Colonic mucosa (tissue), 4 donors: ENCODE data around the gene PRPSAP1. TPM values are rescaled to one million over a fixed set of nuclear protein-coding genes. Genes with fewer than 3 reads are reported as not detected.

Experiments used
- DNase-seq: peaks from one replicate; pipeline ENCODE4 v3.0.0-alpha.2; 2020
- H3K27ac ChIP-seq: fragments of 200-600 bp; one replicate; pipeline ENCODE4 v1.8.0; 2021
- H3K27me3 ChIP-seq: fragments of 200-600 bp; one replicate; pipeline ENCODE4 v1.8.0; 2021
- H3K36me3 ChIP-seq: fragments of 200-600 bp; one replicate; pipeline ENCODE4 v1.8.0; 2021
- H3K4me1 ChIP-seq: fragments of 200-600 bp; one replicate; pipeline ENCODE4 v1.8.0; 2021; ENCODE audit warnings: mild to moderate bottlenecking
- H3K4me3 ChIP-seq: fragments of 200-600 bp; one replicate; pipeline ENCODE4 v1.8.0; 2021
- H3K9ac ChIP-seq, 2 donors: one replicate each; pipeline ENCODE4 v1.7.0; 2013; ENCODE audit warnings: control low read depth in 2 of 2, low read depth in 2 of 2, low read length in 2 of 2
- H3K9me3 ChIP-seq: fragments of 200-600 bp; one replicate; pipeline ENCODE4 v1.8.0; 2021
- CTCF ChIP-seq: fragments of 200-600 bp; IDR thresholded peaks from one replicate; pipeline ENCODE4 v1.8.0; 2022; ENCODE audit warnings: antibody characterized with exemption, mild to moderate bottlenecking
- intact Hi-C: fragments of 100-400 bp; cut with DNase I; formaldehyde crosslinking; loops from one replicate; pipeline ENCODE4 v1.14.1; 2022
- total RNA-seq, 2 donors: library from RNA; stranded (reverse); fragmentation: NEBNext Ultra II Directional in 1 of 2; extraction: Animal tissue kit (Norgen Biotek cat#: 25700) in 1 of 2; gene quantifications; one replicate each; pipeline ENCODE4 v1.2.1, GENCODE V29; 2021
- donor health status: healthy.
- donor health status: DM: no; HTN: no; CAD: no.
- donor health status: DM: no; HTN: no; CAD: no.

The PRPSAP1 gene
- total RNA-seq, 2 donors from 2014 or later, result 60.7 to 70.0 TPM

DNA sequence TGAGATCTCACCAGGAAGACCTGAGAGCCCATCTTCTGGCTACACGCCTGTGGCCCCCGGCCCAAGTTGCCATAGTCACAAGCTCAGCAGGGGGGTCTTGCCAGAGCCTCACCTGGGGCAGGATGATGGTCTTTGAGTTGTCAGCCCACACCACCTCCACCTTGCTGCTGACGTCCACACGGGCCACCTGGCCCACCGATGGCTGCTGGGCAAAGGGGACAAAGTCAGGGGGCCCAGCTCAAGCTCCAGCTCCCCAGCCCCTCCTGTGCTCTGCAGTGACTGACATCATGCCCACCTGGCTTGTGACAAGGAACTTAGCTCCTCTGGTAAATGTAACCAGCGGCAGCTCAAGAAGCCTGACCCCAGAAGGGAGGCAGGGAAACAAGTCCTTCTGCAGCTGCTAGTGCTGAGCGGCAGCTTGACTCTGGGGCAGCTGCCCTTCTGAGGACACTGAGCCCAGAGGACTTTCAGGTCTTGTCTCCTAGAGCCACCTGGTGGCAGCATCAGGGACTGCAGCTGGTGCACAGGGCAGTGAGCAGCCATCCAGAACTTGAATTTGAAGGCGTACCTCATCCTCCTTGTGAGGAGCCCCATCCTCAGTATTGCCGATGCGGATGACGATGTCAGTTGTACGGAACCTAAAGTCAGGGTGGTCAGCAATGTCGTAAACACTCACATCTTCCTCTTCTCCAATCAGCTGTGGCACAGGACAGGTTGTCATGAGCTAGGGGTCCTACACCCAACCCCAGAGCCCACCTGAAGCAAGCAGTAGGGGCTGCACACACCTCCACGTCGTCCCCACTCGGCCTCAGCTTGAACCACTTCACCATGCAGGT lies 44.2 kb upstream of the PRPSAP1 start:
- H3K36me3 ChIP-seq, result peaks cover 9% of the 10 kb centered on the region
- DNase-seq, result peak; percentile 93
- no peaks in the 10 kb centered on the region for H3K9me3 ChIP-seq
- H3K4me1 ChIP-seq, result no peaks in the 10 kb centered on the region
- peak; percentile 98 for TF ChIP-seq CTCF
- H3K27me3 ChIP-seq, result no peaks in the 10 kb centered on the region
- intact Hi-C loops, result loop anchor here (2.0 kb wide), 1 partner anchor 95 kb away; no protein-coding TSS in a partner anchor
- H3K9ac ChIP-seq, result no peak overlapping the region
- no peak overlapping the region for H3K4me3 ChIP-seq
- no peak overlapping the region for H3K27ac ChIP-seq

- H3K9ac ChIP-seq, result no peak overlapping the region
- H3K27ac ChIP-seq, result no peak overlapping the region
- TF ChIP-seq CTCF, result no peak
- peaks cover 9% of the 10 kb centered on the region for H3K36me3 ChIP-seq
- intact Hi-C loops, result loop anchor here (2.0 kb wide), 1 partner anchor 94 kb away; no protein-coding TSS in a partner anchor
- no peak for DNase-seq
- H3K4me1 ChIP-seq, result no peaks in the 10 kb centered on the region
- H3K27me3 ChIP-seq, result no peaks in the 10 kb centered on the region
- no peak overlapping the region for H3K4me3 ChIP-seq
- H3K9me3 ChIP-seq, result no peaks in the 10 kb centered on the region
Measured at GRCh38 chr17:76397184-76397583, 43.5 kb upstream of the PRPSAP1 start.

DNA sequence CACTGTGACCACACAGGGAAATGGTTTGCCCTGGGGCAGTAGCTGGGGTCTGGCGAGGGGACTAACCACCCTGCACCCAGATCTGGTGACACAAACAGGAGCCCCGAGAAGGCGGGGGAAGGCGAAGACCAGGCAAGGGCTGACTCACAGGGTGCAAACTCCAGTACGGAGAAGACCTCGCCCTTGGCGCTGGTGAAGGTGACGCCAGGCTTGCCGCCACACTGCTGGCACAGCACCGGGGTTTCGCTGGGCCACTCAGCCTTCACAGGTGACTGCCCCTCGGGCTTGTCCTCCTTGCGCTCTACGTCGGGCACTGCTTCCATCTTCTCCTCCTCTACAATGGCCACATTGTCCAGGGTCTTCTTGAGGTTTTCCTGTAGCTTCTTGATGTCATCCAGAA lies 42.3 kb upstream of the PRPSAP1 start:
- Histone ChIP-seq H3K9ac (no peak overlapping the region), H3K4me3 (no peak overlapping the region), H3K27ac (no peak overlapping the region), H3K36me3 (peaks cover 5% of the 10 kb centered on the region), H3K9me3 (no peaks in the 10 kb centered on the region), H3K4me1 (no peaks in the 10 kb centered on the region), H3K27me3 (no peaks in the 10 kb centered on the region)
- TF ChIP-seq CTCF, result no peak
- DNase-seq, result no peak
- intact Hi-C loops, result loop anchor here (2.0 kb wide), 1 partner anchor 93 kb away; no protein-coding TSS in a partner anchor

DNA sequence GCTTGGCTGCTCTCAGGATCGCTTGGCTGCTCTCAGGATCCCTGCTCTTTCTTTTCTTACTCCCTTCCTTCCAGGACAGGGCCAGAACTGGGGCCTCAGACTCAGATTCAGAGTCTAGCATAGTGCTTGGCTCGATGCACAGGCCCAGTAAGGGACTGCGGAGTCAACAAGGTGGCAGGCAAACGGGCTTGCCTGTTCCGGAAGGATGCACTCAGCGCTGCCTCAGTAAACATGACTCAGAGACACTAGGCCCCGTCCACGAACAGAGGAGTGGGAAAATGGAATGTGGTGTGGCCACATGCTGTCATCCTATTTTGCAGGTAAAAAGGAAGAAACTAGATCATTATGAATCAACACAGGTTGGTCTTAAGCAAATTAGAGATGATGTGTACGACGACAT lies 40.5 kb upstream of the PRPSAP1 start:
- Histone ChIP-seq H3K4me1 (no peaks in the 10 kb centered on the region), H3K36me3 (no peaks in the 10 kb centered on the region), H3K27me3 (no peaks in the 10 kb centered on the region), H3K27ac (no peak overlapping the region), H3K9ac (no peak overlapping the region), H3K4me3 (no peak overlapping the region), H3K9me3 (no peaks in the 10 kb centered on the region)
- intact Hi-C loops, result no loop called here
- no peak for DNase-seq
- TF ChIP-seq CTCF, result no peak

DNA sequence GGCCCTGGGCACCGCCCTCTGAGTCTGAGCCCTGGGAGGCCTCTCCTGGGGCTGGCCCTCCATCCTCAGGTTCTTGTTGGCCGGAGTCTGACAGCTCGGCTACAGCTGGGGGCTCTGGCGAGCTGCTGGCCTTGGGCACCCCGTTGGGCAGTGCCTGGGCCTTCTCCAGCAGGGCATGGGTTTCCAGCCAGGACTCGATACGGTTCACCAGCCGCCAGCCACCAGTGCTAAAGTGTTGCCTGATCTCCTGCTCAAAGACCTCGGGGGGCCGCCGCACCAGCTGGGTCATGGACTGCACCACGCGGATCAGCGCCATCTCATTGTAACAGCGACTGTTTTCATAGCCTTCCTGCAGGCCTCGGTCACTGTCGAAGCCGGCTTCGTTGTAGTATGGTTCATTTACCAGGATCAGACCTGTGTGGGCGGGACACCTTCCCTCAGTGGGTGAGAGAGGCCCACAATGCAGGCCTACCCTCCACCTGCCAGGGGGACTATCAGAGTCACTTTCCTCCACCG lies 37.5 kb upstream of the PRPSAP1 start:
- no peaks in the 10 kb centered on the region for H3K4me1 ChIP-seq
- H3K9me3 ChIP-seq, result no peaks in the 10 kb centered on the region
- DNase-seq, result no peak
- no peaks in the 10 kb centered on the region for H3K27me3 ChIP-seq
- no peaks in the 10 kb centered on the region for H3K36me3 ChIP-seq
- no peak overlapping the region for H3K9ac ChIP-seq
- H3K27ac ChIP-seq, result no peak overlapping the region
- no peak overlapping the region for H3K4me3 ChIP-seq
- intact Hi-C loops, result no loop called here
- no peak for TF ChIP-seq CTCF
